NCI-H345 (cell line): ENCODE results near the gene BDKRB2.

ENCODE experiments used
- DNase-seq: peaks from one replicate; lab custom pipeline; 2025; lab: John Stamatoyannopoulos, UW

Gene BDKRB2

DNA sequence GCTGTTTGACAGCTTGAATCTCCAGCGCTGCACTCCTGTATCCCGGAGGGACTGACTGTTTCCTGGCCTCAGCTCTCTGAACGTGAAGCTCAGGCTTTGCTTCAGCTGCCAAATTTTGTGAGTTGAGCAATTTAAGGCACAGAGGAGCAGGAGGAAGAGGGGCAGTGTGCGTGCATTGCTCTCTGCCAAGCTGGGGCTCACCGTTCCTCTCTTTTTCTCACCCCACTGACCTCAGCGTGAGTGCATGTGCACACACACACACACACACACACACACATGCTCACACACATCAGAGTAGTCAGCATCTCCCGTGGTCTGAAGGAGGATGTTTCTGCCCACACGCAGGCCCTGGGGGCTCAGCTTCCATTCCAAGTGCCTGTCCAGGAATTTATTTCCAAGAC lies 27.8 kb upstream of the BDKRB2 start:
- DNase-seq, result no peak

DNA sequence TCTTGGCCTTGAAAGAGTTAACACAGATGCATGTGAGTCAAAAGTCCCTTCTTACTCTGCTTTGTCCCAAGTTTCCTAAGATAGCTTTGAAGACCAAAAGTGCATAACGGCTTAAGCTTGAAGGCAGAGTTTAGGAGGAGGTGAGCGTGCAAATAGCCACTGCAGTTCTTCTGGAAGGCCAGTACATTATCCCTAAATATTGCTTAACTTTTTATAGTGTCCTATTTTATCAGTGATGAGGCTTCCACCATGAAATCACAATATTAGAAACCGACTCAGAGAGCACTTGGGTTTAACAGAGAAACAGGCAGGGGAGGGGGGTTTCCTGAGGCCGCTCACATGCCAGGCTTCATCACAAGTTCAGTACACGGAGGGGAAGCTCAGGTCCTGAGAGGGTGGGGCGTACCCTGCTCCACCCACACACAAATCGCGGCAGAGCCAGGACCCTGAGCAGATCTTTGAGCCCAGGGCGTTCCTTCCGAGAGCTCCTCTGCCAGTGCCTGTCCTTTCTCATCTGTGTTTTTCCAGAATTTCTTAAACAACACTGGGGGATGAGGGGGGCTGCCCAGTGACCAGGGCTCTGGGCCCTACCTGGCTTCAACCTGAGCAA lies 26.8 kb upstream of the BDKRB2 start:
- DNase-seq, result no peak

DNA sequence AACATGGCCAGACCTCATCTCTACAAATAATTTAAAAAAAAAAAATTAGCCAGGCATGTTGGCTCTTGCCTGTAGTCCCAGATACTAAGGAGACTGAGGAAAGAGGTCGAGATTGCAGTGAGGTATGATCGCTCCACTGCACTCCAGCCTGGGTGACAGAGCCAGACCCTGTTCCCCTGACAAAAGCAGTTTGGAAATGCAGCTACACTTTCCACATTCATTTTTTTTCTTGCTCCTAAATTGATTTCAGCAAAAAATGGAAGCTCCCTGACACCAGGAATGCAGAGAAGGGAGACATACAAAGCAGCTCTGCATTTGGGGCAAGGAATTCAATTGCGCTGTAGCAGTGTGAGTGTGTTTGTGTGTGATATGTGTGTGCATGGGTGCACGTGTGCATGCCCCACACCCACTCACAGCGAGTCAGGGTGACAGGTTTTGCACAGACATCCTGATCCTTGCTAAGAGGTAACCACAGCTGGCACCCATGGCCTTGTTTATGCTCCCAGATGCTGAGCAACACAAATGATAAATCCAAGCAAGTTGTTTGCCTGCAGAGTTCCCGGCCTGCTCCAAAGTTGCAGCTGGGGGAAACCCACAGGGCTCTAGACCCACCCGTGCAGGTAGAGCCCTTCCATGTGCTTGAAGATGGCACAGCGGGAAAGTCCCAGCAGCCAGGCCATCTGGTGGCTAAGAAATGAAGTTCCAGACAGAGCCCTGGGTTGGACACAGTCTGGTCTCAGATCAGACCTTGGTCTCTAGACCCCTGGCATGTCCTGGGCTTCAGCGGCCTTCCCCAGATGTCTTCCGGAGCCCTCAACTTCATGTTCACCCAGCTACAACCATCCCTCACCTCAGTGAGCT lies 25.9 kb upstream of the BDKRB2 start:
- DNase-seq, result no peak

DNA sequence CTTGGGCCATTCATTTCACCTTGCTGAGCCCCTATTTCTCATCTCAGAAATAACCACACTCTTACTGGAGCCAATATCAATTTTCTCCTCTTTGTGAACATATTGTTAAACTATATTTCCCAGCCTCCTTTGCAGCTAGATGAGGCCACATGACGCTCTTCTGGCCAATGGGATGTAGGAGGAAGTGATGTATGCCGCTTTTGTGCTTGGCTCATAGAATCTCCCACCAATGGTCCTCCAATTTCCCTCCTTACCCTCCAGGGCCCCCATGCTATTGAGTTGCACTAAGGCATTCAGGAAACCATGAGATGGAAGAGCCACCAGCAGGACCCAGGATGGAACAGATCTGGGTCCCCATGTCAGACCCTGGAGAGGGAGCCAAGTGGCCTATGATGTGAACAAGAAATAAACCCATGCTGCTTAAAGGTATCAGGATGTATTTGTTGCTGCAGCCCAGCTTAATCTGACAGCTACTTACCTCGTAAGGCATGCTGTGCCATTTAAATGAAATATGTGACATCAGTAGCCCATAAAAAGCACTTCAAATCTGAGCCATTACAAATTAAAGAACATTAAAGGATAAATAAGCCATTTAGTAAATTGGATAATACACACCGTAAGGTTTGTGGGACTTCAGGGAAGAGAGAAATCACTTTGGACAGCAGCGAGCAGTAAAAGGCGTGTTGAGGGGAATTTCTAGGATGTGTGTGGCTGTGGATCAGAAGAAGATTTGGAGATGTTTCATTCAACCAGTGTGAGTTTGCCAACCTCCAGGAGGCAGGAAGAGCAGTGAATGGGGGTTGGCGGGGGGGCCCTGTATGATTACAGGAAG lies 24.4 kb upstream of the BDKRB2 start:
- no peak for DNase-seq

DNA sequence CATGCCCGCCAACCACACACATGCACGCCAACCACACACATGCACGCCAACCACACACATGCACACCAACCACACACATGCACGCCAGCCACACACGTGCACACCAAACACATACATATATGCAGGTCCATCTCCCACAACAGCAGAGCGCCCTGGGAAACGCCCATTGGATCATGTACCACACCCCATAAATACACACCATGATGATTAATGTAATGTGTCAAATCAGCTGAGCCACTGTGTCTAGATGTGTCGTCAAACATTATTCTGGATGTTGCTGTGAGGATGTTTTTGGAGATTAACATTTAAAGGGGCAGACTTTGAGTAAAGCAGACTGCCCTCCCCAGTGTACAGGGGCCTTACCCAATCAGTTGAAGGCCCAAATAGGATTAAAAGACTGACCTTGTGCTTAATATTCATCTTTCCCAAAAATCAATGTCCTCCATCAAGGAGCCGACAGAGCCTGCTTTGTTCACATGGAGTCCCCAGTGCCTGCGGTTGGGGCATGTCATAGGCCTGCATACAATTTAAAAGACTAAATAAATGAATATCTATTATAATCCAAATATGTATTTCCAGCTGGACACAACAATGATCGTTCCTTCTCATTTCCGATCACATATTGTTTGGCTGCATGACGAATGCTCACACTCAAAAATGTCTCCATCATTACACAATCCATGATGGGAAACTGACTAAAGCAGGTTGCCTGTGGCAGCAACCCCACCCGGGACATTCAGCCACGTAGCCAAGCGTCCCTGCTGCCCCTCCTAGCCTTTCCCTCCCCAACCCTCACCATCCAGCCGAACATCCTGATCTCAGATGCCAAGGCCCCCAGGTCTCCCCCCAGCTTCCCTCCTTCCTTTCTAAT lies 23.2 kb upstream of the BDKRB2 start:
- no peak for DNase-seq

DNA sequence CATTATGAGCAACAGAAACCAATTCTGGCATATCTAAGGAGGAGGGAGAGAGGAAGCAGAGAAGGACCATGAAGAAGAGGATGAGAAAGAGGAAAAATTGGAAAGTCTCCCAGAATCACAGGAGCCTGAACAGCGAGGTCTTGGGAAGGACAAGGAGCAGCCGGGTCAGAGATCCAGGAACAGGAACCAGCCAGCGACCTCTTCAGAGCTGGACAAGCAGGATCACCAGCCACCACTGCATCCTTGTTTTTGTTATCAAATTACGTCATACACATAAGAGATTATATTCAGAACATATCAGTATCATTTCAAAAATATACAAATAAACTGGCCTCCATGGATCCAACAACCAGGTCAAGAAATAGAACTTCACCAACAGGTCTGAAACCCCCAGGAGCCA lies 22.1 kb upstream of the BDKRB2 start:
- DNase-seq, result no peak

DNA sequence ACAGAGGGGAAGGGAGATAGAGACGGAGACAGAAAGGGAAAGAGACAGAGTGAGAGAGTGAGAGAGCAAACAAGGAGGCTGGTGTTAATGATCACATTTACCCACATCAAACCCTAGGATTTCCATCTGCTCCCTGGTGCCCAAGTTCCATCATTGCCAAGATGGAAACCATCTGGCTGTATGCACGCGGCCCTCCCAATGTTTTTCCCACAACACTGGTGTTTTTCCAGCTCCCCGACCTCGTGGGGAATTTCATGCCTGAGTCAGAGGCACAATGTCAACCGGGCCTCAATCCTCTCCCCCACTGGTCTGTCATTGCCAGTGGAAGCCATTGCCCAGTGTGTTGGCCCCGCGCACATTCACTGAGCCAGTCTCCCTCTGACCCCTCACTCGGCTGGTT lies 19.9 kb upstream of the BDKRB2 start:
- no peak for DNase-seq

DNA sequence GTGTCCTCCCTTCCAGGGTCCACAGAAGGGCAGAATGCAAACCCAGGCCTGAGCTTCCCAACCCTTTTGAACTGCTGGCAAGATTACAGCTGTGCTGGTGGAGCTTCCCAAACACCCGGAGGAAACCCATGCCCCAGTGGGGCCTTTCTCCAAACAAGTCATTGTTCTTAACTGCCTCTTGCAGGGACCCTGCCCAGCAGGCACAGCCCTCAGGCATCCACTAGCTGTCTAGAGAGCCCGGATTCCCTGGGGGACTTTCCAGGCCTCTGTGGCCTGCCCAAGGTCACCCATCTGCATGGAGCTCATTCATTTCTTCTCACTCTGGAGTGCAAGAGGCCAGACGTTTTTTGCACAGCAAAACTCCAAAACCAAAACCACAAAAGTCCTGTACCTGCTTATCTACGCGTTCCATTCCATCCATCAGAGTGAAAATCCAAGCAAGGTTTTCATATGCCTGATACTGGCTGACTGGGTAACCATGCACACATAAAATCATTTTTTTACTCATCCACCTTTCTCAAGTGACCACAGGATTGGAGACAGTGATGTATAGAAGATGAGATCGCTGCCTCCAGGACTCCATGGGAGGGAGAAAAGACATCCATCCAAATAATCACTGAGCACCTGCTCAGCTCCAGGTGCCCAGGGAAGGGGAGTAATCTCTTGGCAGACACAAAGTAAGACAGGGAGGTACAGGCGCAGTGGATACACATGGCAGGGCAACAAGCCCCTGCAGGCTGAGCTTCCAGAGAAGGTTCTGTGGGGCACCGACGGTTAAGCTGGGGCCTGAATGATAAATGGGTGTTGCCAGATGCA lies 17.2 kb upstream of the BDKRB2 start:
- no peak for DNase-seq

DNA sequence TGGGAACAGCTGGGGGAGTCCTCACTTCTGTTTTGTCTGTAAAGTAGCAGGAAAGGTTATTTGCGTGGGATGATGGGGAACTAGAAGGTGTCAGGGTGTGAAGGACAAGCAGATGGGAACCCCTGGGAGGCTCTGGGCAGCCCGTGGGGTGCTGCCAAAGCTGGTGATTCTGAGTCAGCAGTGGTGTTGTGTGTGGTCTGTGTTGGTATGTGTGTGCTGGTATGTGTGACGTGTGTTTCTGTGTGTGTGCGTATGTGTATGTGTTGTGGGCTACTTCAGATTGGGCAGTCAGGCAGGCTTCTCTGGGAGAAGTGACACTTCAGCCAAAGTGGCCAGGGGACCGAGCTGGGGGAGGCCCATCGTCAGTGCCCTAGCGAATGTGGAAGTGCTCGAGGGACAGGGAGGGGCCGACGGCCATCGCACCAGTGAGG lies 15.3 kb upstream of the BDKRB2 start:
- DNase-seq, result no peak

DNA sequence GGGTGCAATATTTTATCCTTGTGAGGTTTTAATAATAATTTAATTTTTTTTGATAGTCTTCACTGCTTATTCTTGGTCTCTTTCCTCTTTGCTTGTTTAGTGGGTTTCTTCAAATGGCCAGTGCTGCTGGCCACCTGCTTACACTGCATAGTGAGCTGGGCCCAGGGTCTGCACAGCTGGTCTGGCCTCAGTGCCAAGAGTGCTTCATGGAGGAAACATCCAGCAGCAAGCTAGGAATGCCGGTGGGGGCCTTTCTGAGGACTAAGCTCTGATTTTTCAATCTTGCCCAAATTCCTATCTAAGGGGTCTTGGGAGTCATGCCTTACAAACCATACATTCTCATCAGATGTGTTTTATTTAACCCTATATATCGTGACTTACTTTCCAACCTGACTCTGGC lies 13.3 kb upstream of the BDKRB2 start:
- no peak for DNase-seq

DNA sequence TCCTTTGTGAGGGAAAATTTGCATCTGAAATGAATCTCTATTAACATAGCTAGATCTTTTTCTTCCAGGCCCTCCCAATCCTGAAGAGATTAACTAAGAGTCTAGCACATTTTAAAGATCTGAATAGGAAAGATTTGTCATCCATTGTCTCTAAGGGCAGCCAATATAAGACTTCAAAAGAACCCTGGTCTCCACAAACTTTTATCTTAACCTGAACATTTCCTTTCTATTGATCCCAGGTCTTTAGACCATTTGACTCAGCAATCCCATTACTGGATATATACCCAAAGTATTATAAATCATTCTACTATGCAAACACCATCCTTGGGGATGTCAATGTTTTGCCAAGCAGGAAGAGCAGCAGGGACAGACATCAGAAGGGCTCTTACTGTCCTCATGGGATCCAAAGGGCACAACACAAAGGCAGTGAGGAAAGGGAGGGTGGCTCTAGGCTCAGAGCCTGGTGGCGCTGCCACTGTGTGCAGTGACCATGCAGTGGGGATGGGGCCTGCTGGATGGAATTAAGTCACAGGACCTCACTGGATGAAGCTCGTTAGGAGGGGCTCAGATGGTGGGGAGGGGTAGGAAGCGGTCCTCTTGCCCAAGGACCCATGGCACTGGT lies 12.7 kb upstream of the BDKRB2 start:
- DNase-seq, result no peak

DNA sequence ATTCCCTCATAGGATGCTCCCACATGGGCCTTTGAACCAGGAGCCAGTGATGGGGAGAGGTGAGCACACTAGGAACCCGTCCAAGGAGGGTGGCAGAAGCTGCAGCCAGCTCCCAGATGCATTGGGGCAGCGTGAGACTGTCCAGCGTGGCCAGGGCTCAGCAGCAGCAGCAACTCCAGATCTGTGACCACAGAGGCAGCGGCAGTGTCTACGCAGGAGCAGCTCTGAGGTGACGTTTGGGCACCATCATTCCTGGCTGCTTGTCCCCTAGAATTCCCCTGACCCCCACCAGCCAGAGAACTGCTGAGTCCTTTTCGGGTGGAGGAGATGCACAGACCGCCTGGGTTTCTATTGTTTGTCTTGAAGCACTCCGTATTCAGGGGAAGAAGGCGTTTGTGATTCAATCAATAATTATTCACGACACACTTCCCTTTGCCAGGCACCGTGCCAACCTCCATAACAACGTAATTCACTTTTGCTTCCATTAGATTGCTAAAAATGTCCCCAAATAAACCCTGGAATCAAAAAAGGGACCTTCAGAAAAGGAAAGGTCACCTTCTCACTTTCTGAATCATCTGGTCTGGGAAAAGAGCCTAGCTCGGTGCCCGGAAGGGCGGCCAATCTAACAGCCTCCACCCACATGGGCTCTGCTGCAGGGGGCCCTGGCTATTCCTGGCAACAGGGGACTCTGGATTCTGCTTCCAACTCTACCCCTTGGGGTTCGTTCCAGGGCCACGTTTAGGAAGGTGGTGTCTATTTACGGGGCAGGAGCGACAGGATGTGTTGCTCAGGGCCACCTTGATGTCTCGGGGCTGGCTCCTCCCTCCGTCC lies 11.4 kb upstream of the BDKRB2 start:
- DNase-seq, result peak; percentile 64

DNA sequence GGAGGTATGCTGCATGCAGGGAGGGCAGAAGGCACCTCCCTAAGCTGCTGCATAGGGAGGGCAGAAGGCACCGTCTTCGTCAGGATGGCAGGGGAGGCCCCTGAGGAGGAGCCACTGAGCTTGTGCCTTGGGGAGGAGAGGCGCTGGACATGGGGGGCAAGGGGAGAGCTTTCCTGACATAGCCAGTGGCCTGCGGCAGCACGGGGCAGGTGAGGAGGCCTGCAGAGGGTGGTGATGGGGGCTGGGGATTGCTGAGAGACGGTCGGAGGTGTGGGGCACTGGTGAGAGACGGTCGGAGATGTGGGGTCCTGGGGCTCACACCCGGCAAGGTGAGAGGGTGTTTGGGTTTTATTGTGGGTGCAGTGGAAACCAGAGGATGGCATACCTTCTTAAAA lies 10.4 kb upstream of the BDKRB2 start:
- DNase-seq, result no peak

DNA sequence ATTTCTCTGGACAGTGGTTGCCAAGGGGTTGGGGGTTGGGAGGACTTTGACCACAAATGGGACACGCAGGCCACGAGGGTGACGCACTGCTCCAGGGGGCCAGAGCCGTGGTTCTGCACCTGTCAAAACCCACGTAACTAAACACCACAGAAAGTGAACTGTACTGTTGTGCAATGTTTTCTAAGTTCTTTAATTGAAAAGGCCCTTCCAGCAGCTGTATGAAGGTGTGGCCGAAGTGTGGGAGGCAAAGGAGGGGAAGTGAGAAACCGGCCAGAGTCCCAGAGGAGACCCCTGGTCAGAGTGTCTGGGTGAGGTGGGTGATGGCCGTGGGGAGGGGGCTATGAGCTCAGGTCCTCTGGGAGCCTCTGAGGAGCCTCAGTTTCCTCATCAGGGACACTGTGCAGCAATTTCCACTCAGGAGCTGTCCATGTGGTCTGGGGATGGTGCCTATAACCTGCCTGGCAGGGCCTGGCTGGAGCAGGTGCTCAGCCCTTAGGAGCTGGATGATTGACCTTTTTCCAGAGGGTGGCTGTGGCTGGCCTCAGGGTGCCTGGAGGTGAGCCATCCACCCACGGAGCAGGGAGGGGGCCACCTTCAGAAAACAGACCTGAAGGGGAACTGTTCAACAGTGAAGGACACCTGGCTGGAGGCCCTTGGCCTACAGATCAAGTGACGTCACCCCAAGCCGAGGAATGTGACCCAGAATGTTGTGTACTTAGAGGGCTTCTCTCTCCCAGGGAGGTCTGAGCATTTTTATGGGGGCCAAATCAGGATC lies 9.8 kb upstream of the BDKRB2 start:
- DNase-seq, result no peak

DNA sequence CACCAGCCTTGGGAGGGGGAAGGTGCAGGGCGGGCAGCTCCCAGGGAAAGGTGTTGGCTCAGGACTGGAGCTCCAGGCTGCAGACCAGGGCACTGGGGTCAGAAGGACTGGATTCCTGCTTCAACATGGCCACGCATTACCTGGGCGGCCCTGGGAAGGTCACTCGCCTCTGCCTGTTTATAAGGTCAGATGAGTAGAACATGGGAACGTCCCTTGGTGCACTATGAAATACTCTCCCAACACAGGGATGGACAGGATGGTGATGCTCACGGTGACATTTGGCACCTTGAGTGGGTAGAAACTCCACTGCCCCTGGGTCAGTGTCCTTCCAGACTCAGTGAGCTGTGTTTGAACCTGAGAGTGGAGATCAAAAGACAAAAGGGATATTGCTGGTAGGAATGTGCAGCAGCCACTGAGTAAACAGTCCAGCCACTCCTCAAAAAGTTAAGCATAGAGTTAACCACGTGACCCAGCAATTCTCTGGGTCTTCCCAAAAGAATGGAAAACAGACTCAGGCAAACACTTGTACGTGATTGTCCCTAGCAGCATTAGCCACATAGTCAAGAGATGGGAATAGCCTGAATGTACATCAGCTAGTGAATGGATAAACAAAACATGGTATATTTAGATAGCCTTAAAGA lies 9.1 kb upstream of the BDKRB2 start:
- DNase-seq, result peak; percentile 30

DNA sequence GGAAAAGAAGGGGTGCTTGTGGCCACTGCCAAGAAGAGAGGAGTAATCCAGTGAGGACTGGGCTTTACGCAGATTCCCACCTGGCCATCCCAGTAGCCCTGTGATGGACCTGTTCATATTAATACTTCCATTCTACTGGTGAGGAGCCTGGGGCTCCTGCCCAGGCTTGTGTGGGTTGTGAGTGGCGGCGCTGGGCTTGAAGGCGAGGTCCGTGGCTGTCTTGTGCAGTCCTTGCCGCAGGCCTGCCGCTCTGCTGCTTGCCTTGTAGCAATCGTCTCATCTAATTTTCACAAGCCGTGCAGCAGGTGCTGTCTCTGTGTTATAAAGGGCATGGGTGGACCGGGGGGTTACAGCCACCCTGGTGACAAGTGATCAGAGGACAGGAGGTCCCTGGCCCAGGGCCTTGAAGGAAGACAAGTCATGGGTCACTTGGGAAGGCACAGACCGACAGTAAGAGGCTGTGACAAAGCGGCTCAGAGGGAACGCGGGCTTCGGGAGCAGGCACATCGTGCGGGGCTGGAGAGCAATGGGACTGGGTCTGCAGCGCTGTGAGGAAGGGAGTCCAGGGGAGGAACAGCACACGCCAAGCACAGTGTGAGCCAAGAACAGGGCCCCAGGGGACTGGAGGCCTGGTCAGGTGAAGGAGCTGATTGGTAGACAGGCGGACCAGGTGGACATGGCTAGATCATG lies 7.3 kb upstream of the BDKRB2 start:
- no peak for DNase-seq

DNA sequence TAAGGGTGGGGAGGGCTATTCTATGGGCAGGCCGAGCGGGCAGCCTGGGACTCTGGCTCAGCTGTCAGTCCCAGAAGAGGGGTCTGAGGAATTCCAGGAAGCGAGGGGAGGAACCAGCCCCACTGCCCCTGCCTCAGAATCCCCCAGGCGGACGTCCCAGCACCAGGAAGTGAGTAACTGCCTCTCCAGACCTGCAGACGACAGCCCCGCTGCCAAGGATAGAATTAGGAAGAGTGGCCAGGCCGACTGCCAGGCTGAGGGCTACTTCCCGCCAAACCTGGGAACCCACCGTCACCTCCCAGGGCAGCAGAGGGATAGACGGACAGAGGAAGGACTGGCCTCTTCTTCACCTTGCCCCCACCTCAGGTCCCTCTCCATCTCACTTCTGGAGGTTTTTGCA lies 6.7 kb upstream of the BDKRB2 start:
- no peak for DNase-seq
